T-cell (primary cell): ENCODE data around the gene HSPA14. TPM values are rescaled to one million over a fixed set of nuclear protein-coding genes. Genes with fewer than 3 reads are reported as not detected.

ENCODE experiments used
- ATAC-seq, 4 experiments: fragments of 200-7000 bp in 3 of 4; fragments of 150-1000 bp in 1 of 4; cut with Tn5 transposase; replicated peaks in 1 of 4; 1 replicate in 3 of 4; 2 replicates in 1 of 4; pipeline ENCODE4 v1.10.0; 2021; ENCODE audit warnings: moderate library complexity in 3 of 4, mild to moderate bottlenecking in 2 of 4, moderate number of reproducible peaks in 1 of 4
- CTCF ChIA-PET, 2 donors: fragments of 300-600 bp; sonication (Branson Sonifier 250); formaldehyde crosslinking; loops; one replicate each; lab custom pipeline; 2022; ENCODE audit warnings: antibody characterized with exemption in 2 of 2; lab: Charles Lee
- POLR2A ChIA-PET, 2 donors: fragments of 300-600 bp; sonication (Branson Sonifier 250); formaldehyde crosslinking; loops; one replicate each; lab custom pipeline; 2022; ENCODE audit warnings: antibody characterized with exemption in 2 of 2; lab: Charles Lee
- DNase-seq, 35 experiments: peaks; one replicate each; pipeline versions ENCODE4 v3.0.0 to v3.0.0-alpha.2; 2013 to 2023
- H3K27ac ChIP-seq: one replicate; pipeline ENCODE4 v1.5.1; 2013; ENCODE audit warnings: low read length
- H3K27me3 ChIP-seq, 2 experiments: replicated peaks in 1 of 2; 1 replicate in 1 of 2; 2 replicates in 1 of 2; pipeline versions ENCODE4 v1.6.1 to v1.7.0; 2013; ENCODE audit warnings: low read length in 1 of 2, mixed read lengths in 1 of 2; ENCODE audit not compliant: control insufficient read depth in 2 of 2, insufficient read depth in 2 of 2; ENCODE audit errors: extremely low read depth in 1 of 2
- H3K36me3 ChIP-seq, 2 donors: 1 replicate in 1 of 2; 2 replicates in 1 of 2; pipeline versions ENCODE4 v1.6.1 to v1.7.0; 2013; ENCODE audit warnings: low read length in 1 of 2; ENCODE audit not compliant: control insufficient read depth in 2 of 2, insufficient read depth in 1 of 2; ENCODE audit errors: extremely low read depth in 1 of 2
- H3K4me1 ChIP-seq, 2 experiments: 1 replicate in 1 of 2; 2 replicates in 1 of 2; pipeline versions ENCODE4 v1.6.1 to v1.7.0; 2013; ENCODE audit warnings: low read length in 2 of 2, mixed read lengths in 1 of 2; ENCODE audit not compliant: insufficient read depth in 2 of 2, control insufficient read depth in 1 of 2; ENCODE audit errors: extremely low read depth in 1 of 2
- H3K4me3 ChIP-seq, 2 donors: 1 replicate in 1 of 2; 2 replicates in 1 of 2; pipeline versions ENCODE4 v1.5.1 to v1.7.0; 2013; ENCODE audit warnings: mild to moderate bottlenecking in 2 of 2, low read length in 1 of 2, moderate library complexity in 1 of 2; ENCODE audit not compliant: control insufficient read depth in 1 of 2; ENCODE audit errors: extremely low read depth in 1 of 2
- H3K9me3 ChIP-seq: 2 replicates; pipeline ENCODE4 v1.7.0; 2013
- H3K27ac Mint-ChIP-seq, 2 donors: one replicate each; pipeline ENCODE4 v1.8.0; 2020 to 2021; ENCODE audit warnings: mild to moderate bottlenecking in 2 of 2, mixed read lengths in 2 of 2
- H3K27me3 Mint-ChIP-seq, 2 donors: one replicate each; pipeline ENCODE4 v1.8.0; 2021 to 2022; ENCODE audit warnings: mixed read lengths in 2 of 2
- H3K36me3 Mint-ChIP-seq: one replicate; pipeline ENCODE4 v1.8.0; 2021; ENCODE audit warnings: mixed read lengths
- H3K4me1 Mint-ChIP-seq, 3 donors: one replicate each; pipeline ENCODE4 v1.8.0; 2020 to 2022; ENCODE audit warnings: mixed read lengths in 3 of 3, mild to moderate bottlenecking in 1 of 3
- H3K4me3 Mint-ChIP-seq, 3 donors: one replicate each; pipeline ENCODE4 v1.8.0; 2020 to 2022; ENCODE audit warnings: mild to moderate bottlenecking in 3 of 3, mixed read lengths in 3 of 3, moderate library complexity in 3 of 3
- H3K9me3 Mint-ChIP-seq, 3 donors: one replicate each; pipeline ENCODE4 v1.8.0; 2020 to 2022; ENCODE audit warnings: mixed read lengths in 3 of 3
- WGBS: methylation state at CpG from one replicate; pipeline ENCODE4 v1.1.5; 2013; ENCODE audit warnings: missing lambda C conversion rate; ENCODE audit not compliant: insufficient coverage; 5-methylcytosine and 5-hydroxymethylcytosine counted together
- total RNA-seq, 35 experiments: library from RNA in 6 of 35; stranded (reverse) in 6 of 35; fragments of 120-200 nt in 1 of 35; gene quantifications; one replicate each; pipeline versions ENCODE4 v1.2.1 to v1.2.4 and lab custom pipeline; 2013 to 2026

HSPA14 gene
- total RNA-seq, 5 donors from 2014 or later (not counting 1 experiment from before 2014, with no cell fraction given), result 13.0 to 19.5 (median 15.0) TPM

DNA sequence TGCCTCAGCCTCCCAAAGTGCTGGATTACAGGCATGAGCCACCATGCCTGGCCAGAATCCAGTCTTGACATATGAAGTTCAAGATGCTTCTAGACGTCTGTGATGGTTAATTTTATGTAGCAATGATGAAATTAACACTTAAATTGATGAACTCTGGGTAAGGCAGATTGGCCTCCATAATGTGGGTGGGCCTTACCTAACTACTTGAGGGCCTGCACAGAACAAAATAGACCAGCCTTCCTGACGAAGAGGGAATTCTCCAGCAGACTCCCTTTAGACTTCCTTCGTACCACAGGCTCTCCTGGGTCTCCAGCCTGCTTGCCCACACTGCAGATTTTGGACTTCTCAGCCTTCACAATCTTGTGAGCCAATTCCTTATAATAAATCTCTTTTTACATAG, 5.0 kb upstream of the HSPA14 start:
- DNase-seq (no peak), ATAC-seq (no peak)
- Histone ChIP-seq H3K27me3 (no peaks in the 10 kb centered on the region), H3K4me3 (no peak overlapping the region), H3K4me1 (peaks cover 4 to 14% of the 10 kb centered on the region in 2 experiments), H3K36me3 (no peaks in the 10 kb centered on the region), H3K9me3 (no peaks in the 10 kb centered on the region), H3K27ac (no peak overlapping the region)
- peaks cover 9 to 14% (median 13%) of the 10 kb centered on the region in 3 donors for H3K4me1 Mint-ChIP-seq
- POLR2A ChIA-PET, result no interaction called here
- H3K9me3 Mint-ChIP-seq, result no peaks in the 10 kb centered on the region
- H3K27ac Mint-ChIP-seq, result no peak overlapping the region
- CTCF ChIA-PET, result no interaction called here
- WGBS, result 50% methylated on average over 1 of the region's 3 CpGs
- no peaks in the 10 kb centered on the region for H3K27me3 Mint-ChIP-seq
- H3K4me3 Mint-ChIP-seq, result no peak overlapping the region
- H3K36me3 Mint-ChIP-seq, result peaks cover 11% of the 10 kb centered on the region

GRCh38 chr10:14836208-14836607, 1.9 kb upstream of the HSPA14 start:
- Mint-ChIP-seq H3K9me3 (no peaks in the 10 kb centered on the region), H3K4me1 (peaks cover 24 to 31% (median 27%) of the 10 kb centered on the region in 3 donors), H3K36me3 (peaks cover 16% of the 10 kb centered on the region), H3K4me3 (no peak overlapping the region), H3K27ac (no peak overlapping the region), H3K27me3 (no peaks in the 10 kb centered on the region)
- Histone ChIP-seq H3K4me1 (peaks cover 11 to 26% of the 10 kb centered on the region in 2 experiments), H3K36me3 (peaks cover 0 to under 1% of the 10 kb centered on the region in 2 donors), H3K9me3 (no peaks in the 10 kb centered on the region), H3K27ac (no peak overlapping the region), H3K4me3 (no peak overlapping the region), H3K27me3 (no peaks in the 10 kb centered on the region)
- no CpG with 5 or more reads among the region's 2 CpGs for WGBS
- ATAC-seq, result no peak
- CTCF ChIA-PET, result interaction anchor here (0.6 to 1.4 kb wide), 5 partner anchors 11 to 328 kb away, joined by 3 to 6 read pairs (median 3); no protein-coding TSS in a partner anchor
- POLR2A ChIA-PET, result interaction anchor here in 1 of 2 donors (1.2 kb wide), 1 partner anchor 293 kb away, joined by 3 read pairs; no protein-coding TSS in a partner anchor
- DNase-seq, result no peak

DNA sequence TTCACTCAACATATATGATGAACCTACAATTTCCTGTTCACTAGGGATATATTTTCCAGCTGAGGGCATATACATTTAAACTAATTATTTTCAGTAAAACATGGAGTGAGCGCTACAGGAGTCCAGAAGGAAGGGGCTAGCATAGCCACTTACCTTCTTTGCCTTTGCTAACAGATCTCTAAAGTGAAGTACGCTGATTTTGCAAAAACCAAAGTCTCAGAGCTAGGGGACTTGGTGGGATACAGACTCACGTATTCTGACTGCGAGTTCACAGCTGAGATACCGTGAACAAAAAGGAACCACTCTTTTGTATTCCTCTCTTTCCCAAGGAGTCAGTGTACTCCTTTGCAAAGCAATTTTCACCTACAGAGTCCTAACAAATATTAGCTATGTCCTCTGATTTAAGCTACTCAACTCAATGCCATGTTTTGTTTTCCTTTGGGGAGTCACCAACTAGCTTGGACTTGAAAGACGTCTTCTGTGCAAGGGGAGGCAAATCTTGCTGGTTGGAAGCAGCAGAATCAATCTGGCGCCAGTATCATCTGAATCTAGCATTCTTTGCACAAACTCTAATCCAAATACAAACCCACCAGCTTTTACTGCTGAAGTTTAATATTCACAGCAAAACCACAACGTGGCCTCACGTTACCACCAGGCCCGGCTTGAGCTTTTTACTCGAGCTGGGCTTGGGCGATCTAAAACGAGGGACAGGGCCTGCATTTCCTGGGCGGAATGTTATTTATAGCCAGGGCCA, 926 bp upstream of the HSPA14 start:
- Mint-ChIP-seq H3K27ac (peak overlapping the region; percentile 95 to 96), H3K27me3 (no peaks in the 10 kb centered on the region), H3K9me3 (no peaks in the 10 kb centered on the region), H3K4me3 (peak overlapping the region; percentile 88 to 97 (median 92)), H3K36me3 (peaks cover 21% of the 10 kb centered on the region), H3K4me1 (peaks cover 27 to 33% (median 33%) of the 10 kb centered on the region in 3 donors)
- peaks cover 11 to 26% of the 10 kb centered on the region in 2 experiments for H3K4me1 ChIP-seq
- no peak for DNase-seq
- peaks cover 0 to 10% of the 10 kb centered on the region in 2 donors for H3K36me3 ChIP-seq
- peak overlapping the region; percentile 92 for H3K27ac ChIP-seq
- ChIA-PET POLR2A (interaction anchor here (0.6 to 2.2 kb wide), 26 partner anchors 10 to 652 kb away, joined by 3 to 14 read pairs (median 3); partner anchors contain the start of genes RPP38 (in 1 of the 2) and SUV39H2 (in 1 of the 2)), CTCF (interaction anchor here (0.5 to 2.2 kb wide), 22 partner anchors 10 to 1535 kb away, joined by 3 to 13 read pairs (median 4); partner anchors contain the start of gene SUV39H2 (in 1 of the 2))
- 23% methylated on average over 13 of the region's 14 CpGs for WGBS
- ATAC-seq, result no peak
- no peaks in the 10 kb centered on the region for H3K9me3 ChIP-seq
- no peaks in the 10 kb centered on the region for H3K27me3 ChIP-seq
- H3K4me3 ChIP-seq, result peak overlapping the region; percentile 97 to 100

- WGBS, result 1% methylated on average over 54 of the region's 60 CpGs
- Mint-ChIP-seq H3K27ac (peak overlapping the region; percentile 95 to 96), H3K27me3 (no peaks in the 10 kb centered on the region), H3K4me3 (peak overlapping the region; percentile 88 to 97 (median 92)), H3K4me1 (peaks cover 27 to 35% (median 33%) of the 10 kb centered on the region in 3 donors), H3K36me3 (peaks cover 20% of the 10 kb centered on the region), H3K9me3 (no peaks in the 10 kb centered on the region)
- ChIA-PET CTCF (interaction anchor here (0.6 to 2.2 kb wide), 10 partner anchors 15 to 302 kb away, joined by 3 to 13 read pairs (median 4); partner anchors contain the start of genes MEIG1 (in 1 of the 2) and SUV39H2 (in 1 of the 2)), POLR2A (interaction anchor here (0.5 to 2.2 kb wide), 17 partner anchors 9 to 907 kb away, joined by 3 to 14 read pairs (median 5); partner anchors contain the start of genes MEIG1 (in 1 of the 2), RPP38 (in 1 of the 2) and SUV39H2 (in 1 of the 2))
- ATAC-seq, result peak in 3 of 4 experiments; percentile 2 to 6 (median 3)
- Histone ChIP-seq H3K4me1 (peaks cover 11 to 26% of the 10 kb centered on the region in 2 experiments), H3K4me3 (peak overlapping the region; percentile 97 to 100), H3K9me3 (no peaks in the 10 kb centered on the region), H3K27ac (peak overlapping the region; percentile 89), H3K36me3 (peaks cover 0 to 26% of the 10 kb centered on the region in 2 donors), H3K27me3 (no peaks in the 10 kb centered on the region)
- peak in 18 of 35 experiments; percentile 3 to 38 (median 6) for DNase-seq
Observed at GRCh38 chr10:14838582-14839304, 637 bp downstream of the HSPA14 start.

DNA sequence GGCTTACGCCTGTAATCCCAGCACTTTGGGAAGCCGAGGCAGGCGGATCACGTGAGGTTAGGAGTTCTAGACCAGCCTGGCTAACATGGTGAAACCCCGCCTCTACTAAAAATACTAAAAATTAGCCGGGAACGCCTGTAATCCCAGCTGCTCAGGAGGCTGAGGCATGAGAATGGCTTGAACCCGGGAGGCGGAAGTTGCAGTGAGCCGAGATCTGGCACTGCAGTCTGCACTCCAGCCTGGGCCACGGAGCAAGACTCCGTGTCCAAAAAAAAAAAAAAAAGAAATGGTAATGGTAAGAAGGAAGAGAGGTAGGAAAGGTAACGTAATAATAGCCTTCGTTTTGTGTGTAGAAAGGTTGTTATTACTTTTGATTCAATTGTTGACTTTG, 1.2 kb downstream of the HSPA14 start:
- ATAC-seq (no peak), DNase-seq (no peak)
- Histone ChIP-seq H3K36me3 (peaks cover 0 to 32% of the 10 kb centered on the region in 2 donors), H3K27ac (no peak overlapping the region), H3K9me3 (no peaks in the 10 kb centered on the region), H3K27me3 (no peaks in the 10 kb centered on the region), H3K4me1 (peaks cover 11 to 26% of the 10 kb centered on the region in 2 experiments), H3K4me3 (peak overlapping the region; percentile 97 to 100)
- Mint-ChIP-seq H3K36me3 (peaks cover 24% of the 10 kb centered on the region), H3K27ac (peak overlapping the region; percentile 19 to 96), H3K9me3 (no peaks in the 10 kb centered on the region), H3K27me3 (no peaks in the 10 kb centered on the region), H3K4me3 (peak overlapping the region; percentile 88 to 97 (median 92)), H3K4me1 (peaks cover 28 to 35% (median 34%) of the 10 kb centered on the region in 3 donors)
- CTCF ChIA-PET, result interaction anchor here in 1 of 2 donors (0.9 to 2.2 kb wide), 2 partner anchors 39 to 119 kb away, joined by 4 to 13 read pairs; partner anchors contain the start of genes MEIG1 and SUV39H2
- 12% methylated on average over 10 of the region's 14 CpGs for WGBS
- POLR2A ChIA-PET, result interaction anchor here in 1 of 2 donors (0.6 kb wide), 1 partner anchor 33 kb away, joined by 5 read pairs; no protein-coding TSS in a partner anchor
